MM.1S (cell line): ENCODE measurements around the gene DCBLD1.

Experiments
- DNase-seq: peaks from one replicate; pipeline ENCODE4 v3.0.0-alpha.2; 2015
- H2AFZ ChIP-seq: fragments of 300-600 bp; sonication (generic); 2 replicates; pipeline ENCODE4 v1.6.0; 2016; ENCODE audit warnings: antibody characterized with exemption, low read length
- H3F3A ChIP-seq: fragments of 300-600 bp; sonication (generic); 2 replicates; pipeline ENCODE4 v1.6.1; 2016; ENCODE audit warnings: mild to moderate bottlenecking, antibody characterized with exemption, low read length, moderate library complexity, mixed read lengths; ENCODE audit not compliant: insufficient read depth
- H3K27ac ChIP-seq: fragments of 300-600 bp; sonication (generic); 2 replicates; pipeline ENCODE4 v1.5.1; 2016; ENCODE audit warnings: mild to moderate bottlenecking, low read length
- H3K27me3 ChIP-seq: fragments of 300-600 bp; sonication (generic); replicated peaks from 2 replicates; pipeline ENCODE4 v1.6.0; 2016; ENCODE audit warnings: low read length; ENCODE audit not compliant: insufficient read depth
- H3K36me3 ChIP-seq: fragments of 300-600 bp; sonication (generic); replicated peaks from 2 replicates; pipeline ENCODE4 v1.6.1; 2016; ENCODE audit warnings: mild to moderate bottlenecking, low read length, mixed read lengths; ENCODE audit not compliant: insufficient read depth
- H3K4me1 ChIP-seq: fragments of 300-600 bp; sonication (generic); 2 replicates; pipeline ENCODE4 v1.6.1; 2016; ENCODE audit warnings: low read length, mixed read lengths
- H3K4me2 ChIP-seq: fragments of 300-600 bp; sonication (generic); 2 replicates; pipeline ENCODE4 v1.6.0; 2016; ENCODE audit warnings: low read depth, low read length
- H3K4me3 ChIP-seq: fragments of 300-600 bp; sonication (generic); 2 replicates; pipeline ENCODE4 v1.5.1; 2016; ENCODE audit warnings: low read length, mixed read lengths
- H3K79me2 ChIP-seq: fragments of 300-600 bp; sonication (generic); 2 replicates; pipeline ENCODE4 v1.6.1; 2016; ENCODE audit warnings: mixed run types, low read length, mixed read lengths
- H3K9ac ChIP-seq: fragments of 300-600 bp; sonication (generic); 2 replicates; pipeline ENCODE4 v1.6.1; 2016; ENCODE audit warnings: low read length, mixed read lengths
- H3K9me2 ChIP-seq: fragments of 300-600 bp; sonication (generic); replicated peaks from 2 replicates; pipeline ENCODE4 v1.6.1; 2016; ENCODE audit warnings: mild to moderate bottlenecking, low read length, mixed read lengths; ENCODE audit not compliant: insufficient read depth
- H3K9me3 ChIP-seq: fragments of 300-600 bp; sonication (generic); replicated peaks from 2 replicates; pipeline ENCODE4 v1.6.1; 2016; ENCODE audit warnings: mild to moderate bottlenecking, low read length, mixed read lengths; ENCODE audit not compliant: insufficient read depth
- H4K20me1 ChIP-seq: fragments of 300-600 bp; sonication (generic); 2 replicates; pipeline ENCODE4 v1.6.1; 2016; ENCODE audit warnings: mild to moderate bottlenecking, low read length, moderate library complexity, mixed read lengths; ENCODE audit not compliant: insufficient read depth
- CTCF ChIP-seq: fragments of 300-600 bp; sonication (generic); IDR thresholded peaks from 2 replicates; pipeline ENCODE4 v1.5.1; 2016; ENCODE audit warnings: antibody characterized with exemption, low read length, mixed read lengths
- EZH2 ChIP-seq: fragments of 300-600 bp; sonication (generic); optimal IDR thresholded peaks from 2 replicates; pipeline ENCODE3; 2017; ENCODE audit warnings: low read depth, mild to moderate bottlenecking, antibody characterized with exemption, low read length, mixed read lengths
- EZH2phosphoT487 ChIP-seq: fragments of 300-600 bp; sonication (generic); IDR thresholded peaks from 2 replicates; pipeline ENCODE4 v1.6.1; 2018; ENCODE audit warnings: antibody characterized with exemption, low read length

DCBLD1 gene

DNA sequence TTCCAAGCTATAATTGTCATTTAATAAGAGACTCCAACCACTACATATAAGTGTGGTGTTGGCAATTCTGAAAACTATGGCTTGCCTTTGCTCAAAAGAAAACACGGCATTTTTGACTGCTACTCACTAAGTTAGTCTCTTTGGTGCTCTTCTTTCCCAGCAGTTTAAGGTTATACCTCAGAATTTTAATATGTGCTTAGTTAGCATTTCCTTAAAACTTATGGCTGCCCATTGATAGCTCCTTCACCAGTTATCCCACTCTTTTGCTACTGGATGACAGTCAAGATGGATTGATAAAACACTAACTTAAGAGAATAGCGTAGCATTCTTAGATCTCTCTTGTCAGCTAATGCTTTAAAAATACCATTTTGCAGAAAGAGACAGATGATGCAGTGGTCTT is 85.8 kb downstream of the DCBLD1 start:
- Histone ChIP-seq H3K36me3 (peaks cover 13% of the 10 kb centered on the region), H3K9me2 (no peaks in the 10 kb centered on the region), H3K4me1 (no peaks in the 10 kb centered on the region), H3K27ac (no peak overlapping the region), H4K20me1 (no peaks in the 10 kb centered on the region), H3K27me3 (no peaks in the 10 kb centered on the region), H3K9ac (no peak overlapping the region), H3K9me3 (no peaks in the 10 kb centered on the region), H3K4me2 (no peak overlapping the region), H3F3A (no peaks in the 10 kb centered on the region), H2AFZ (no peak overlapping the region), H3K79me2 (no peaks in the 10 kb centered on the region), H3K4me3 (no peak overlapping the region)
- no peak for TF ChIP-seq EZH2phosphoT487
- no peak for DNase-seq

GRCh38 chr6:117568831-117569410 is 86.4 kb downstream of the DCBLD1 start:
- no peaks in the 10 kb centered on the region for H3K4me1 ChIP-seq
- peaks cover 13% of the 10 kb centered on the region for H3K36me3 ChIP-seq
- H3K79me2 ChIP-seq, result no peaks in the 10 kb centered on the region

GRCh38 chr6:117573006-117573680 is 90.7 kb downstream of the DCBLD1 start:
- Histone ChIP-seq H3K9me2 (no peaks in the 10 kb centered on the region), H4K20me1 (no peaks in the 10 kb centered on the region), H3K9ac (no peak overlapping the region), H3K4me3 (no peak overlapping the region), H2AFZ (no peak overlapping the region), H3K4me2 (no peak overlapping the region), H3K79me2 (peaks cover 3% of the 10 kb centered on the region; the same call in 1 of the 2 replicates), H3K36me3 (peaks cover 12% of the 10 kb centered on the region), H3F3A (no peaks in the 10 kb centered on the region), H3K27me3 (no peaks in the 10 kb centered on the region), H3K9me3 (no peaks in the 10 kb centered on the region), H3K27ac (no peak overlapping the region), H3K4me1 (no peaks in the 10 kb centered on the region)
- no peak for TF ChIP-seq EZH2
- TF ChIP-seq EZH2phosphoT487, result no peak
- TF ChIP-seq CTCF, result no peak
- no peak for DNase-seq

More at GRCh38 chr6:117568831-117569410, 86.4 kb downstream of the DCBLD1 start:
- Histone ChIP-seq H3K9me2 (no peaks in the 10 kb centered on the region), H3K4me3 (no peak overlapping the region), H3K9me3 (no peaks in the 10 kb centered on the region), H3F3A (no peaks in the 10 kb centered on the region), H3K27me3 (no peaks in the 10 kb centered on the region), H3K4me2 (no peak overlapping the region), H2AFZ (no peak overlapping the region), H3K27ac (no peak overlapping the region), H3K9ac (no peak overlapping the region), H4K20me1 (no peaks in the 10 kb centered on the region)
- TF ChIP-seq EZH2, result no peak
- no peak for TF ChIP-seq CTCF
- TF ChIP-seq EZH2phosphoT487, result no peak
- DNase-seq, result no peak

DNA sequence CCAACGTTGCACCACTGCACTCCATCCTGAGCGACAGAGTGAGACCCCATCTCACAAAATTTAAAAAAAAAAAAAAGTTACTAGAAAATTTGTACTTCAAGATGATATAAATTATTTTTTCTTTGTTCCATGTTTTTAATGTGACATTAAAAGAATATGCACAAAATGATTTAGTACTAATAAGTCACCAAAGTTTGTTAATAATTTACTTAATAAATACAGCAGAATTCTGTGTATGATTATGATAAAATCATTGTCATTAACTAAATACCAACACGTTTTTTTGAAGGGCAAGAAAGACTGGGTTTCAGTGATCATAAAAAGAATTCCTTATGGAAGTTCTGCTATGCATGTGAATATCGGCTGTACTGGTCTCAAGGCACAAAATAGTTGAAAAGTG is 91.7 kb downstream of the DCBLD1 start:
- H3K27ac ChIP-seq, result no peak overlapping the region
- H3K9me2 ChIP-seq, result no peaks in the 10 kb centered on the region
- no peak overlapping the region for H3K9ac ChIP-seq
- H3K4me3 ChIP-seq, result no peak overlapping the region
- H3K4me2 ChIP-seq, result no peak overlapping the region
- no peaks in the 10 kb centered on the region; the same call in 1 of the 2 replicates for H3K4me1 ChIP-seq
- H3F3A ChIP-seq, result no peaks in the 10 kb centered on the region
- H3K36me3 ChIP-seq, result peaks cover 4% of the 10 kb centered on the region; the same call in 1 of the 2 replicates
- no peak overlapping the region for H2AFZ ChIP-seq
- no peak for DNase-seq
- peaks cover 5% of the 10 kb centered on the region; the same call in 1 of the 2 replicates for H3K79me2 ChIP-seq
- no peaks in the 10 kb centered on the region for H4K20me1 ChIP-seq
- no peaks in the 10 kb centered on the region for H3K9me3 ChIP-seq
- TF ChIP-seq EZH2phosphoT487, result no peak
- no peak for TF ChIP-seq EZH2
- TF ChIP-seq CTCF, result no peak
- no peaks in the 10 kb centered on the region for H3K27me3 ChIP-seq
